Lower leg skin (tissue), 4 donors: ENCODE measurements around the gene PLEKHM3. TPM values are rescaled to one million over a fixed set of nuclear protein-coding genes. Genes with fewer than 3 reads are reported as not detected.

Experiments
- DNase-seq, 2 donors: peaks; one replicate each; pipeline ENCODE4 v3.0.0-alpha.2; 2019; ENCODE audit warnings: low spot score in 2 of 2
- H3K4me3 ChIP-seq: fragments of 200-600 bp; sonication (generic); 2 replicates; pipeline ENCODE4 v1.5.1; 2017; ENCODE audit warnings: mild to moderate bottlenecking, low read depth; ENCODE audit not compliant: poor library complexity, severe bottlenecking
- CTCF ChIP-seq, 3 donors: fragments of 450-650 bp; IDR thresholded peaks; one replicate each; pipeline ENCODE4 v1.5.1; 2016; ENCODE audit warnings: antibody characterized with exemption in 3 of 3, mild to moderate bottlenecking in 3 of 3, moderate library complexity in 2 of 3
- POLR2A ChIP-seq, 2 donors: fragments of 450-650 bp; IDR thresholded peaks; one replicate each; pipeline ENCODE4 v1.6.1; 2016 to 2017; ENCODE audit warnings: antibody characterized with exemption in 2 of 2, mild to moderate bottlenecking in 1 of 2, moderate library complexity in 1 of 2
- WGBS, 2 donors: methylation state at CpG; one replicate each; pipeline ENCODE4 v1.1.5; 2018; 5-methylcytosine and 5-hydroxymethylcytosine counted together
- intact Hi-C: fragments of 100-400 bp; cut with DNase I; formaldehyde crosslinking; loops from one replicate; pipeline ENCODE4 v1.15.0; 2023; ENCODE audit warnings: low total_unique reads
- total RNA-seq, 4 donors: library from RNA; depleted of rRNA; stranded (reverse); fragments of >200 nt; gene quantifications; one replicate each; pipeline ENCODE4 v1.1.0, GENCODE V29; 2016

The PLEKHM3 gene
- total RNA-seq, 4 donors from 2014 or later = 18.3 to 22.2 (median 19.4) TPM

GRCh38 chr2:207845202-207845864, 180.0 kb downstream of the PLEKHM3 start:
- no peak overlapping the region for H3K4me3 ChIP-seq
- intact Hi-C loops = loop anchor here (1.0 kb wide), 1 partner anchor 9 kb away; no protein-coding TSS in a partner anchor
- WGBS, 2 donors = 89 to 93% methylated on average over 3 of the region's 3 CpGs

GRCh38 chr2:207844648-207845047, 180.7 kb downstream of the PLEKHM3 start:
- 50 to 100% methylated on average over 2 of the region's 2 CpGs for WGBS, 2 donors

More at GRCh38 chr2:207845202-207845864, 180.0 kb downstream of the PLEKHM3 start:
- DNase-seq = no peak
- TF ChIP-seq CTCF (IDR thresholded peaks at IDR 0.05) = no peak
- no peak for TF ChIP-seq POLR2A (IDR thresholded peaks at IDR 0.05)

GRCh38 chr2:207840101-207840500, 185.2 kb downstream of the PLEKHM3 start:
- 89 to 97% methylated on average over 1 of the region's 1 CpG for WGBS, 2 donors
- no peak overlapping the region for H3K4me3 ChIP-seq
- no peak for TF ChIP-seq POLR2A (IDR thresholded peaks at IDR 0.05)
- no peak for TF ChIP-seq CTCF (IDR thresholded peaks at IDR 0.05)
- DNase-seq = peak in 1 of 2 donors; percentile 50
- intact Hi-C loops = no loop called here

More at GRCh38 chr2:207844648-207845047, 180.7 kb downstream of the PLEKHM3 start:
- peak in 1 of 2 donors; percentile 4 for DNase-seq
- no peak overlapping the region for H3K4me3 ChIP-seq
- TF ChIP-seq POLR2A (IDR thresholded peaks at IDR 0.05) = no peak
- no peak for TF ChIP-seq CTCF (IDR thresholded peaks at IDR 0.05)
- intact Hi-C loops = loop anchor here (1.0 kb wide), 1 partner anchor 10 kb away; no protein-coding TSS in a partner anchor

GRCh38 chr2:207839575-207839974, 185.8 kb downstream of the PLEKHM3 start:
- TF ChIP-seq CTCF (IDR thresholded peaks at IDR 0.05) (no peak), POLR2A (IDR thresholded peaks at IDR 0.05) (no peak)
- intact Hi-C loops = no loop called here
- peak in 1 of 2 donors; percentile 49 for DNase-seq
- H3K4me3 ChIP-seq = no peak overlapping the region
- WGBS, 2 donors = 96% methylated on average over 3 of the region's 3 CpGs

GRCh38 chr2:207839028-207839427, 186.3 kb downstream of the PLEKHM3 start:
- 96 to 100% methylated on average over 1 of the region's 1 CpG for WGBS, 2 donors
- intact Hi-C loops = no loop called here
- H3K4me3 ChIP-seq = no peak overlapping the region
- TF ChIP-seq POLR2A (IDR thresholded peaks at IDR 0.05) (no peak), CTCF (IDR thresholded peaks at IDR 0.05) (no peak)
- no peak for DNase-seq
